NOMO-1 (cell line): ENCODE results near the gene TSPAN33.
"Not testable (repeated sequence)": the region's sequence is repeated elsewhere in the genome, so short reads cannot be mapped to it uniquely, and the experiment has no call there.

Experiments
- DNase-seq, 2 experiments: peaks; one replicate each; lab custom pipeline; 2025; ENCODE audit not compliant: unreplicated experiment in 2 of 2; lab: John Stamatoyannopoulos, UW

The TSPAN33 gene

GRCh38 chr7:129205126-129205818 lies 60.8 kb downstream of the TSPAN33 start:
- no peak for DNase-seq

GRCh38 chr7:129205987-129206785 lies 61.7 kb downstream of the TSPAN33 start:
- DNase-seq, result no peak

GRCh38 chr7:129208667-129209066 lies 64.2 kb downstream of the TSPAN33 start:
- DNase-seq, result no peak

- no peak for DNase-seq
Measured at GRCh38 chr7:129209067-129209926, 64.8 kb downstream of the TSPAN33 start.

- DNase-seq, result peak; percentile 5 to 33
Measured at GRCh38 chr7:129210256-129210988, 65.9 kb downstream of the TSPAN33 start.

- no peak for DNase-seq
Measured at GRCh38 chr7:129210989-129211312, 66.4 kb downstream of the TSPAN33 start.

GRCh38 chr7:129212126-129212525 lies 67.6 kb downstream of the TSPAN33 start:
- DNase-seq, result no peak

- DNase-seq, result no peak
Measured at GRCh38 chr7:129212596-129212995, 68.1 kb downstream of the TSPAN33 start.

GRCh38 chr7:129213828-129214227 lies 69.3 kb downstream of the TSPAN33 start:
- peak; percentile 1 to 12 for DNase-seq

- not testable (repeated sequence) for DNase-seq
Measured at GRCh38 chr7:129215691-129216090, 71.2 kb downstream of the TSPAN33 start.

- not testable (repeated sequence) for DNase-seq
Measured at GRCh38 chr7:129216101-129216715, 71.7 kb downstream of the TSPAN33 start.

- not testable (repeated sequence) for DNase-seq
Measured at GRCh38 chr7:129216821-129217416, 72.4 kb downstream of the TSPAN33 start.

- DNase-seq, result peak; percentile 12 to 20
Measured at GRCh38 chr7:129218514-129219062, 74.1 kb downstream of the TSPAN33 start.

GRCh38 chr7:129219166-129219565 lies 74.7 kb downstream of the TSPAN33 start:
- DNase-seq, result not testable (repeated sequence)
